HG03135 (cell line): Measurements from ENCODE around the gene SYPL2.

Source experiments
- ATAC-seq: cut with Tn5 transposase; IDR thresholded peaks from one replicate; pipeline ENCODE4 v1.9.1; 2021; ENCODE audit warnings: mild to moderate bottlenecking, moderate library complexity; ENCODE audit not compliant: unreplicated experiment

Gene SYPL2

GRCh38 chr1:109490934-109491302 is 24.6 kb downstream of the SYPL2 start:
- ATAC-seq, result no peak

GRCh38 chr1:109491372-109491771 is 25.0 kb downstream of the SYPL2 start:
- no peak for ATAC-seq

- no peak for ATAC-seq
These were observed 26.4 kb downstream of the SYPL2 start for GRCh38 chr1:109492779-109493178.

GRCh38 chr1:109493227-109493626 is 26.9 kb downstream of the SYPL2 start:
- ATAC-seq, result no peak

- ATAC-seq, result peak; percentile 79
These were observed 27.6 kb downstream of the SYPL2 start, which contains the start of gene CYB561D1 for GRCh38 chr1:109493805-109494539. Gene CYB561D1, plus strand, starts transcription at chr1:109494094. Its CDS starts 46 bp downstream, at chr1:109494140.

GRCh38 chr1:109495738-109496137 is 29.4 kb downstream of the SYPL2 start:
- no peak for ATAC-seq

GRCh38 chr1:109497449-109498160 is 31.3 kb downstream of the SYPL2 start:
- no peak for ATAC-seq

- ATAC-seq, result no peak
These were observed 31.9 kb downstream of the SYPL2 start for GRCh38 chr1:109498161-109498801.

DNA sequence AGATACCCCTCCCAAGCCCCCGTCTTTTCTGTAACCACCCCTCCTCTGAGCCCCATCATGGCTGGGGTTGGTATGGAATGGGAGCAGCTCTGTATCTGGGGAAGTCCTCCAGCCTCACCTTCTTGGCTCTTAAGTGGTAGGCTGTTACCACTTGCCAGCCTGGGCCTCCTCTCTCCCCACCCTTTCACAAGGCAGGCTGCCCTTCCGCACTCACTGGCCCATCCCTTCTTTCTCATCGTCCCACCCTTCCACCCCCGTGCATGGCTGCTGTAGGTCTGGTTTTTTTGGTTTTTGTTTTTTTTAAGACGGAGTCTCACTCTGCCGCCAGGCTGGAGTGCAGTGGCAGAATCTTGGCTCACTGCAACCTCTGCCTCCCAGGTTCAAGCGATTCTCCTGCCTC is 32.7 kb downstream of the SYPL2 start:
- ATAC-seq, result no peak

GRCh38 chr1:109499661-109500536 is 33.6 kb downstream of the SYPL2 start:
- ATAC-seq, result no peak

DNA sequence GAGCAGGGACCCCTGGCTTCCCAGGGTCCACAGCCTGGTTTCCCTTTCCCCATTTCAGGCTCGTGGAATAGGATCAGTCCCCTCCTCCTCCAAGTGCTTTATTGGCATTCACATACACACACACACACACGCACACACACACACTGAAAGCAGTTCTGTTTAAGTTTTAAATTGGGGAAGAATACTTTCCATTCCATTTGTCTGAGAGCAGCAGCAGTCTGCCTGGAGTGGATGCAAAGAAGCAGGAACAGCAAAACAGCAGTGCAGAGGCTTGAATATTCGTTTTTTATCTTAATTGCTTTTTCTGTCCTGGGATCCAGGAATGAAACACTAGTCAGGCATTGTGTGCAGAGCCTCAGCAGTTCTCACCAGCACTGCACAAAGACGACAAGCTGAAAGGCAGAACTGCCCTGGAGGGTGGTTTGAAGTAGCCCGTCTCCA is 34.6 kb downstream of the SYPL2 start:
- no peak for ATAC-seq

- no peak for ATAC-seq
These were observed 35.5 kb downstream of the SYPL2 start for GRCh38 chr1:109501644-109502363.

- ATAC-seq, result no peak
These were observed 36.1 kb downstream of the SYPL2 start for GRCh38 chr1:109502364-109502851.

GRCh38 chr1:109503935-109504334 is 37.6 kb downstream of the SYPL2 start:
- no peak for ATAC-seq

DNA sequence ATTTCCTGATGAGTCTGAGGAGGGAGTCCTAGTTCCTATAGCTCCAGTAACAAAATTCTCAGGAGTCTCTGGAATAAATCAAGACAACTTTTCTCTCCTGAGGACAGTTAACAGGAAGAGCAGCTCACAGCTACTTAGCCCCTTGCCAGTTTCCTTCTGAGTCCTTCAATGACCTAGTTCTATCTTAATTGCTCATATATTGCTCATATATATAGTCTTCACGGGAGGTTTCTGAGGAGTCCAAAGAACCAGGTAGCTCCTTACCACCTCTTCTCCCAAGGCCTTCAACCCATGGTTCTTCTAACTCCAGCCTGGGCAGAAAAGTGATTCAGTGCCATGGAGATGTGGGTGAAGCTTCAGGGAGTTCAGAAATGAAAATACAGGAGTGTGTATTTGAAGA is 38.6 kb downstream of the SYPL2 start:
- ATAC-seq, result no peak

DNA sequence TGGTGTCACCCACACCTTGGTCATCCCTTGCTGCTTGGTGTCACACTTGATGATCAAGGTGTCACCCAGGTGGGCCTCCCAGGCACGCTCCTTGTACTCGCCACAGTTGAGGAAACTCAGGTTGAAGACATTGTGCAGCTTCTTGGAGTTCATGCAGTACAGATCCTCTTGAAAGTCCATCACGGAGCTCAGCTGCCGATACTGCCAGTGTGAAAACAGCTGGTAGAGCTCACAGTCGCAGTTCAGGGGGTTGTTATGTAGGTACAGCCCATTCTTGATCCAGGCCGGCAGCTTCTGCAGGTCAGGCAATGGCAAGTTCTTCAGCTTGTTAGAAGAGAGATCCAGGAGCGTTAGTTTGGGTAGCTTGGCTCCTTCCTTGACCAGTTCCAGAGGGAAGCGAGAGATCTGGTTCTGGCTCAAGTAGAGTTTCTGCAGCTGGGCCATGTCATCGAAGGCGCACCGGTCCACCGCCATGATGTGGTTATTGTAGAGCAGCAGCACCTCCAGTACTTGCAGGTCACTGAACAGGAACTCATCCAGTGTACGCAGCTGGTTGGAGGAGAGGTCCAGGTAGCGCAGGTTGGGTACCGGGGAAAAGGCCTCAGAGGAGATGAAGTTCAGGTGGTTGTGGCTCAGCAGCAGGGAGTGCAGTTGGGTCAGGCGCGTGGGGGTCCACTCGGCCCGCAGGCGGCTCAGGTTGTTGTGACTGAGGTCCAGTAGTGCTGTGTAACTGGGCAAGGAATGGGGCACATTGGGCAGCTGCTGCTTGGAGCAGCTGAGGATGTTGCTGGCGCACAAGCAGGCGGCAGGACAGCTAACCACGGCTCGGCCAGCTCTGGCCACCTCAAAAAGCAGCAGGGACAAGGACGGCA is 41.9 kb downstream of the SYPL2 start:
- ATAC-seq, result no peak

DNA sequence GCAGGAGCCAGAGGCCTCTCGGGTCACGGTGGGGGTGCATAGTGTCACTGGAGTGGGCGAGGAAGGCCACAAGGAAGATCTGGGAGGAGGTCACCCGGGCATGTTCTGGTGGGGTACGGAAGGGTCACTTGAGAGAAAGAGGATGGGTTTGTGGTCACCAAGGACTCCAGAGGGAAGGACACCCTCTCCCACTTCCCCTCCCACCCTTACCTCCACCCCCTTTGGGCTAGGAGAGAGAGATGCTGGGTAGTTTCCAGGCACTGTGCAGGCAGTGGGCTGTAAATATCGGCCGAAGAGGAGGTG is 42.5 kb downstream of the SYPL2 start:
- no peak for ATAC-seq

- ATAC-seq, result no peak
These were observed 43.1 kb downstream of the SYPL2 start, which contains the start of gene AMIGO1 for GRCh38 chr1:109509176-109510134. Gene AMIGO1, minus strand, starts transcription at chr1:109509727. Its CDS starts 815 bp downstream, at chr1:109508912.
